Measurements from ENCODE around the gene MTOR. TPM values are rescaled to one million over a fixed set of nuclear protein-coding genes. Genes with fewer than 3 reads are reported as not detected.

MTOR gene
- total and polyA plus RNA-seq, 2 donors (not counting 1 experiment from before 2014, with no cell fraction given): 30.7 to 50.7 TPM

GRCh38 chr1:11216074-11216473 lies 46.3 kb downstream of the MTOR start:
- ATAC-seq (ENCODE audit: low read depth) (no peak), DNase-seq (no peak)
- no peak overlapping the region for H3K4me3 ChIP-seq (ENCODE audit: control extremely low read depth in 1 of 5, extremely low read depth in 1 of 5, insufficient read depth in 1 of 5, low read depth in 2 of 5, low read length in 4 of 5)
- intact Hi-C loops (cut with micrococcal nuclease): no loop called here
- WGBS (ENCODE audit: insufficient coverage): no CpG with 5 or more reads among the region's 1 CpG
- no peak for TF ChIP-seq CTCF (IDR thresholded peaks at IDR 0.05)
- TF ChIP-seq EZH2 (IDR thresholded peaks at IDR 0.05; ENCODE audit: borderline replicate concordance, insufficient read depth, low read depth, low read length, poor library complexity, severe bottlenecking): no peak
- no peak overlapping the region for H3K4me2 ChIP-seq (replicated peaks; ENCODE audit: low read depth, low read length, poor library complexity, severe bottlenecking)
- peaks cover 10 to 75% of the 10 kb centered on the region in 2 experiments for H3K36me3 ChIP-seq (replicated peaks in 1 of 2; ENCODE audit: control extremely low read depth in 1 of 2, control insufficient read depth in 1 of 2, extremely low read depth in 1 of 2, insufficient read depth in 2 of 2, low read length in 1 of 2)
- Mint-ChIP-seq H3K27ac (no peak overlapping the region), H3K4me1 (no peaks in the 10 kb centered on the region), H3K27me3 (no peaks in the 10 kb centered on the region), H3K4me3 (no peak overlapping the region), H3K9me3 (ENCODE audit: insufficient read depth) (no peaks in the 10 kb centered on the region)
- POLR2A ChIA-PET: interaction anchor here (0.7 to 1.2 kb wide), 2 partner anchors 12 to 1365 kb away, joined by 4 read pairs; no protein-coding TSS in a partner anchor
- no peak overlapping the region for H3K27ac ChIP-seq (ENCODE audit: low read length in 2 of 2)
- no peaks in the 10 kb centered on the region for H4K20me1 ChIP-seq (ENCODE audit: control insufficient read depth, insufficient read depth, low read length, poor library complexity, severe bottlenecking)
- no peak overlapping the region for H2AFZ ChIP-seq (ENCODE audit: insufficient read depth, low read depth, low read length, poor library complexity, severe bottlenecking)
- H3K79me2 ChIP-seq (ENCODE audit: control insufficient read depth, insufficient read depth, low read length): peaks cover 11% of the 10 kb centered on the region
- no peak overlapping the region for H3K9ac ChIP-seq (ENCODE audit: low read length)
- H3K4me1 ChIP-seq (ENCODE audit: control insufficient read depth in 2 of 2, insufficient read depth in 2 of 2, low read length in 2 of 2): no peaks in the 10 kb centered on the region
- H3K9me3 ChIP-seq (ENCODE audit: control extremely low read depth in 1 of 3, control insufficient read depth in 2 of 3, insufficient read depth in 1 of 3, low read length in 2 of 3): no peaks in the 10 kb centered on the region
- CTCF ChIA-PET: interaction anchor here (0.8 kb wide), 1 partner anchor 24 kb away, joined by 3 read pairs; no protein-coding TSS in a partner anchor
- no peaks in the 10 kb centered on the region for H3K27me3 ChIP-seq (replicated peaks in 1 of 4; ENCODE audit: control extremely low read depth in 1 of 4, control insufficient read depth in 3 of 4, insufficient read depth in 4 of 4, low read length in 3 of 4)

- Histone ChIP-seq H3K36me3 (replicated peaks in 1 of 2; ENCODE audit: control extremely low read depth in 1 of 2, control insufficient read depth in 1 of 2, extremely low read depth in 1 of 2, insufficient read depth in 2 of 2, low read length in 1 of 2) (peaks cover 10 to 81% of the 10 kb centered on the region in 2 experiments), H3K27ac (ENCODE audit: low read length in 2 of 2) (no peak overlapping the region), H3K9me3 (ENCODE audit: control extremely low read depth in 1 of 3, control insufficient read depth in 2 of 3, insufficient read depth in 1 of 3, low read length in 2 of 3) (no peaks in the 10 kb centered on the region), H3K4me3 (ENCODE audit: control extremely low read depth in 1 of 5, extremely low read depth in 1 of 5, insufficient read depth in 1 of 5, low read depth in 2 of 5, low read length in 4 of 5) (no peak overlapping the region), H3K4me2 (replicated peaks; ENCODE audit: low read depth, low read length, poor library complexity, severe bottlenecking) (no peak overlapping the region), H3K4me1 (ENCODE audit: control insufficient read depth in 2 of 2, insufficient read depth in 2 of 2, low read length in 2 of 2) (no peaks in the 10 kb centered on the region), H4K20me1 (ENCODE audit: control insufficient read depth, insufficient read depth, low read length, poor library complexity, severe bottlenecking) (no peaks in the 10 kb centered on the region), H2AFZ (ENCODE audit: insufficient read depth, low read depth, low read length, poor library complexity, severe bottlenecking) (no peak overlapping the region), H3K9ac (ENCODE audit: low read length) (no peak overlapping the region), H3K27me3 (replicated peaks in 1 of 4; ENCODE audit: control extremely low read depth in 1 of 4, control insufficient read depth in 3 of 4, insufficient read depth in 4 of 4, low read length in 3 of 4) (no peaks in the 10 kb centered on the region), H3K79me2 (ENCODE audit: control insufficient read depth, insufficient read depth, low read length) (peaks cover 8% of the 10 kb centered on the region)
- no peak for ATAC-seq (ENCODE audit: low read depth)
- DNase-seq: no peak
- POLR2A ChIA-PET: no interaction called here
- CTCF ChIA-PET: interaction anchor here (0.8 kb wide), 1 partner anchor 24 kb away, joined by 3 read pairs; no protein-coding TSS in a partner anchor
- Mint-ChIP-seq H3K27ac (no peak overlapping the region), H3K9me3 (ENCODE audit: insufficient read depth) (no peaks in the 10 kb centered on the region), H3K4me1 (no peaks in the 10 kb centered on the region), H3K27me3 (no peaks in the 10 kb centered on the region), H3K4me3 (no peak overlapping the region)
- WGBS (ENCODE audit: insufficient coverage): no CpG with 5 or more reads among the region's 2 CpGs
- TF ChIP-seq EZH2 (IDR thresholded peaks at IDR 0.05; ENCODE audit: borderline replicate concordance, insufficient read depth, low read depth, low read length, poor library complexity, severe bottlenecking) (no peak), CTCF (IDR thresholded peaks at IDR 0.05) (no peak)
- intact Hi-C loops (cut with micrococcal nuclease): no loop called here
These were observed 46.9 kb downstream of the MTOR start for GRCh38 chr1:11215381-11216005.
